ENCODE results near the gene FES. TPM values are rescaled to one million over a fixed set of nuclear protein-coding genes. Genes with fewer than 3 reads are reported as not detected.

FES gene
- total and polyA plus RNA-seq, 11 donors: 10.7 to 37.5 (median 15.9) TPM

- H3K9me3 ChIP-seq: no peaks in the 10 kb centered on the region
- WGBS, 4 donors: 35 to 60% (median 50%) methylated on average over 7 of the region's 7 CpGs
- ATAC-seq (peak in 2 of 4 donors; percentile 1 to 3), DNase-seq (peak in 1 of 5 donors; percentile 41)
- TF ChIP-seq CTCF (IDR thresholded peaks at IDR 0.05) (no peak), POLR2A (IDR thresholded peaks at IDR 0.05) (no peak)
- H3K27ac ChIP-seq: peak overlapping the region; percentile 88 to 99 (median 96)
- intact Hi-C loops (cut with DNase I): loop anchor here in 5 of 10 donors (5.0 to 10.0 kb wide), 5 partner anchors 166 to 559 kb away; partner anchors contain the start of genes BLM (in 3 of the 5) and CRTC3 (in 1 of the 5)
- H3K36me3 ChIP-seq: peaks cover 0 to 64% (median 48%) of the 10 kb centered on the region in 9 donors
- peak overlapping the region in 10 of 12 donors; percentile 43 to 86 (median 74) for H3K4me3 ChIP-seq
- no peaks in the 10 kb centered on the region for H3K27me3 ChIP-seq
- peaks cover 0 to 59% (median 37%) of the 10 kb centered on the region in 12 donors for H3K4me1 ChIP-seq
These were observed 753 bp upstream of the FES start for GRCh38 chr15:90883526-90883975.

GRCh38 chr15:90884719-90885431 is 571 bp downstream of the FES start:
- H3K4me1 ChIP-seq: peaks cover 0 to 59% (median 37%) of the 10 kb centered on the region in 12 donors
- no peaks in the 10 kb centered on the region for H3K27me3 ChIP-seq
- WGBS, 4 donors: 34 to 58% (median 40%) methylated on average over 14 to 16 of the region's 16 CpGs
- H3K9me3 ChIP-seq: no peaks in the 10 kb centered on the region
- TF ChIP-seq POLR2A (IDR thresholded peaks at IDR 0.05) (no peak), CTCF (IDR thresholded peaks at IDR 0.05) (no peak)
- peaks cover 0 to 64% (median 46%) of the 10 kb centered on the region in 9 donors for H3K36me3 ChIP-seq
- ATAC-seq: peak in 2 of 4 donors; percentile 1 to 16
- H3K27ac ChIP-seq: peak overlapping the region; percentile 88 to 99 (median 96)
- no peak for DNase-seq
- peak overlapping the region; percentile 9 to 86 (median 70) for H3K4me3 ChIP-seq
- intact Hi-C loops (cut with DNase I): loop anchor here (1.0 to 10.0 kb wide), 11 partner anchors 14 to 560 kb away; partner anchors contain the start of genes BLM (in 9 of the 10), HDDC3 (in 3 of the 10) and CRTC3 (in 1 of the 10)

GRCh38 chr15:90885432-90886290 is 1.4 kb downstream of the FES start:
- intact Hi-C loops (cut with DNase I): loop anchor here (1.0 to 10.0 kb wide), 11 partner anchors 15 to 561 kb away; partner anchors contain the start of genes BLM (in 7 of the 10), HDDC3 (in 3 of the 10) and CRTC3 (in 1 of the 10)
- H3K27me3 ChIP-seq: no peaks in the 10 kb centered on the region
- H3K27ac ChIP-seq: peak overlapping the region; percentile 88 to 99 (median 96)
- WGBS, 4 donors: 26 to 54% (median 46%) methylated on average over 9 to 23 of the region's 23 CpGs
- peak overlapping the region; percentile 9 to 86 (median 70) for H3K4me3 ChIP-seq
- ATAC-seq: peak; percentile 54 to 79 (median 63)
- H3K9me3 ChIP-seq: no peaks in the 10 kb centered on the region
- peak; percentile 79 to 91 (median 84) for DNase-seq
- TF ChIP-seq CTCF (IDR thresholded peaks at IDR 0.05) (peak; percentile 95 to 100 (median 98)), POLR2A (IDR thresholded peaks at IDR 0.05) (no peak)
- peaks cover 0 to 64% (median 46%) of the 10 kb centered on the region in 9 donors for H3K36me3 ChIP-seq
- H3K4me1 ChIP-seq: peaks cover 0 to 59% (median 37%) of the 10 kb centered on the region in 12 donors
